H9 (cell line): Measurements from ENCODE around the gene SWAP70. TPM values are rescaled to one million over a fixed set of nuclear protein-coding genes. Genes with fewer than 3 reads are reported as not detected.

ENCODE experiments used
- DNase-seq: peaks from one replicate; pipeline ENCODE4 v3.0.0-alpha.2; 2017
- H2AFZ ChIP-seq: one replicate; pipeline ENCODE4 v1.6.1; 2013; ENCODE audit warnings: mild to moderate bottlenecking, low read length, control low read depth, moderate library complexity
- H2AK5ac ChIP-seq: 2 replicates; pipeline ENCODE4 v1.6.1; 2013; ENCODE audit warnings: low read length, control low read depth, mixed read lengths; ENCODE audit not compliant: insufficient read length
- H2BK120ac ChIP-seq: one replicate; pipeline ENCODE4 v1.6.1; 2013; ENCODE audit warnings: low read depth, mild to moderate bottlenecking, low read length, control low read depth, inconsistent platforms; ENCODE audit not compliant: poor library complexity, severe bottlenecking
- H2BK12ac ChIP-seq: 2 replicates; pipeline ENCODE4 v1.6.1; 2013; ENCODE audit warnings: low read length, control low read depth, mixed read lengths, low read depth; ENCODE audit not compliant: insufficient read length
- H2BK15ac ChIP-seq: 2 replicates; pipeline ENCODE4 v1.6.1; 2013; ENCODE audit warnings: low read depth, low read length, control low read depth
- H2BK20ac ChIP-seq: one replicate; pipeline ENCODE4 v1.6.1; 2013; ENCODE audit warnings: low read depth, mild to moderate bottlenecking, low read length, control low read depth, inconsistent platforms; ENCODE audit not compliant: poor library complexity, severe bottlenecking
- H2BK5ac ChIP-seq: 2 replicates; pipeline ENCODE4 v1.6.1; 2013; ENCODE audit warnings: low read length, control low read depth, mixed read lengths; ENCODE audit not compliant: insufficient read length
- H3K14ac ChIP-seq: 2 replicates; pipeline ENCODE4 v1.6.1; 2013; ENCODE audit warnings: low read length, control low read depth; ENCODE audit not compliant: insufficient read depth
- H3K18ac ChIP-seq: 2 replicates; pipeline ENCODE4 v1.6.1; 2013; ENCODE audit warnings: low read depth, mild to moderate bottlenecking, mixed read lengths, low read length, control low read depth; ENCODE audit not compliant: insufficient read length
- H3K23ac ChIP-seq: 2 replicates; pipeline ENCODE4 v1.6.1; 2013; ENCODE audit warnings: low read length, control low read depth, mixed read lengths, low read depth; ENCODE audit not compliant: insufficient read length
- H3K23me2 ChIP-seq: 2 replicates; pipeline ENCODE4 v1.6.1; 2013; ENCODE audit warnings: low read depth, mild to moderate bottlenecking, mixed read lengths, low read length, control low read depth; ENCODE audit not compliant: insufficient read length, poor library complexity, severe bottlenecking
- H3K27ac ChIP-seq: 2 replicates; pipeline ENCODE4 v1.5.1; 2013; ENCODE audit warnings: low read length, control low read depth, mixed read lengths, low read depth; ENCODE audit not compliant: insufficient read length
- H3K27me3 ChIP-seq: 2 replicates; pipeline ENCODE4 v1.6.1; 2013; ENCODE audit warnings: low read length, control low read depth, inconsistent platforms; ENCODE audit not compliant: insufficient read depth
- H3K4ac ChIP-seq: 2 replicates; pipeline ENCODE4 v1.6.1; 2013; ENCODE audit warnings: low read depth, mild to moderate bottlenecking, control low read depth, inconsistent platforms, low read length, moderate library complexity
- H3K4me1 ChIP-seq: 2 replicates; pipeline ENCODE4 v1.6.1; 2013; ENCODE audit warnings: low read length, control low read depth, inconsistent platforms; ENCODE audit not compliant: insufficient read depth
- H3K4me2 ChIP-seq: 2 replicates; pipeline ENCODE4 v1.6.1; 2013; ENCODE audit warnings: low read length, control low read depth, mixed read lengths; ENCODE audit not compliant: insufficient read length, insufficient read depth
- H3K56ac ChIP-seq: 2 replicates; pipeline ENCODE4 v1.6.1; 2013; ENCODE audit warnings: low read depth, mild to moderate bottlenecking, mixed read lengths, low read length, control low read depth; ENCODE audit not compliant: insufficient read length
- H3K79me1 ChIP-seq: 2 replicates; pipeline ENCODE4 v1.6.1; 2013; ENCODE audit warnings: low read depth, mild to moderate bottlenecking, moderate library complexity, low read length, control low read depth, inconsistent platforms; ENCODE audit not compliant: insufficient read depth, poor library complexity, severe bottlenecking
- H3K79me2 ChIP-seq: 2 replicates; pipeline ENCODE4 v1.6.1; 2013; ENCODE audit warnings: low read length, control low read depth, inconsistent platforms; ENCODE audit not compliant: insufficient read depth
- H3K9ac ChIP-seq: 2 replicates; pipeline ENCODE4 v1.6.1; 2013; ENCODE audit warnings: low read length, control low read depth, mixed read lengths; ENCODE audit not compliant: insufficient read length; ENCODE audit errors: extremely low read depth
- H3K9me3 ChIP-seq: one replicate; pipeline ENCODE4 v1.6.1; 2013; ENCODE audit warnings: low read depth, low read length, inconsistent platforms; ENCODE audit not compliant: control insufficient read depth
- H3T11ph ChIP-seq: one replicate; pipeline ENCODE4 v1.6.1; 2013; ENCODE audit warnings: mild to moderate bottlenecking, low read length, control low read depth, inconsistent platforms
- H4K20me1 ChIP-seq: one replicate; pipeline ENCODE4 v1.6.1; 2013; ENCODE audit not compliant: control insufficient read depth, insufficient read length, insufficient read depth
- H4K5ac ChIP-seq: 2 replicates; pipeline ENCODE4 v1.6.1; 2013; ENCODE audit warnings: low read depth, mild to moderate bottlenecking, mixed read lengths, low read length, control low read depth; ENCODE audit not compliant: insufficient read length
- H4K8ac ChIP-seq: replicated peaks from 2 replicates; pipeline ENCODE4 v1.6.1; 2013; ENCODE audit warnings: low read length, control low read depth, mixed read lengths, low read depth; ENCODE audit not compliant: insufficient read length
- H4K91ac ChIP-seq: 2 replicates; pipeline ENCODE4 v1.6.1; 2013; ENCODE audit warnings: low read depth, mild to moderate bottlenecking, moderate library complexity, mixed read lengths, low read length, control low read depth; ENCODE audit not compliant: insufficient read length
- H3K27ac Mint-ChIP-seq, 3 experiments: 2 replicates in 2 of 3; 3 replicates in 1 of 3; pipeline ENCODE4 v1.8.0; 2020 to 2021; ENCODE audit warnings: mixed read lengths in 3 of 3, mild to moderate bottlenecking in 1 of 3, moderate library complexity in 1 of 3
- H3K27me3 Mint-ChIP-seq: 2 replicates; pipeline ENCODE4 v1.8.0; 2021; ENCODE audit warnings: low read depth, mild to moderate bottlenecking, moderate library complexity, mixed read lengths
- H3K36me3 Mint-ChIP-seq, 3 experiments: 2 replicates in 2 of 3; 3 replicates in 1 of 3; pipeline ENCODE4 v1.8.0; 2020 to 2021; ENCODE audit warnings: low read depth in 3 of 3, mixed read lengths in 3 of 3; ENCODE audit not compliant: insufficient read depth in 1 of 3
- H3K4me1 Mint-ChIP-seq, 2 experiments: 2 replicates each; pipeline ENCODE4 v1.8.0; 2020; ENCODE audit warnings: mixed read lengths in 2 of 2
- H3K4me3 Mint-ChIP-seq, 2 experiments: 2 replicates in 1 of 2; 3 replicates in 1 of 2; pipeline ENCODE4 v1.8.0; 2020 to 2021; ENCODE audit warnings: mild to moderate bottlenecking in 2 of 2, mixed read lengths in 2 of 2, moderate library complexity in 1 of 2
- H3K9me3 Mint-ChIP-seq, 2 experiments: 2 replicates in 1 of 2; 3 replicates in 1 of 2; pipeline ENCODE4 v1.8.0; 2020; ENCODE audit warnings: mild to moderate bottlenecking in 2 of 2, mixed read lengths in 2 of 2, moderate library complexity in 1 of 2
- WGBS: extraction: QIAGEN DNeasy Blood & Tissue Kit; methylation state at CpG from one replicate; pipeline ENCODE4 v1.1.7; 2013; ENCODE audit warnings: missing lambda C conversion rate, low lambda C conversion rate, mixed read lengths; ENCODE audit not compliant: insufficient read length; ENCODE audit errors: extremely low coverage; 5-methylcytosine and 5-hydroxymethylcytosine counted together
- total RNA-seq: library from RNA; stranded (reverse); gene quantifications from 2 replicates; pipeline ENCODE4 v1.2.1, GENCODE V29; 2021
- TF ChIP-seq, protein P1 (sequence below): fragments of 200-600 bp; sonication (generic); conservative IDR thresholded peaks from 3 replicates; pipeline ENCODE4 v1.8.0; 2021; ENCODE audit warnings: antibody characterized with exemption, mild to moderate bottlenecking

SWAP70 gene
- total RNA-seq, 1 experiment from 2014 or later, result 34.4 TPM

DNA sequence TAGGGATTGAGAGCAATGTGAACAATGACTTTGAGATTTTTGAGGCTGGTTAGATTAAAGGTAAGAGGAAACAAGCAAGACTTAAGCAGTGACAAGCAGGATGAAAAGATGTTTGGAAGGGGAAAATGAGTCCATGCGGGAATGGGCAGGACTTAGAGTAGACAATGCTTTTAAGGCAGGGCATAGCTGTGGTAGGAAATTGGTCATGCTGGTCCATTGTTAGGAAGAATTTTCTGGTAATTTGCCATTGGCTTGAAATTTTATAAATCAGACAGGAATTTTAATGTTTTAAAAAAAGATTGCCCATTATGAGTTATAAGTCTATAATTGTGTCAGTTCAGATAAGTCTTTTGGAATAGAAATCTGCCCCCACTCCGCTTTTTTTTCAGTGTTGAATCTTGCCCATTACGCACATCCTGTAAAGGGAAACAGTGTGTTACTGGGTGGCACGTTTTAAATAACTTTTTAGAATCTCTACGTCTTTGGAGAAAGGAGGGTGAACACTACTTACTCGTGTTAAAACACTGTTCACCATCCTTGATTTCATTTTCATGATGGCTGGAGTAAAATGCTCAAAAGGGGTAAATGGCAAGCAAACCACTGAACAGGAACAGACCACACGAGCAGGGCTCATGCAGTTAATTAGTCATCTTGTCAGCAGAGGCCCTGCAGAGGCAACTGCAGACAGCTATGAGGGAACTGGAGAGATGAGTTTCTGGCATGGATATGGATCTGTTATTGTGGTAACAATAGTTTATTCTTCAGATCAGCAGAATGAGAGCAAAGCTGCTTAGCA, 25.0 kb downstream of the SWAP70 start:
- H3K23me2 ChIP-seq, result no peaks in the 10 kb centered on the region
- no peak overlapping the region for H3K4me2 ChIP-seq
- no peaks in the 10 kb centered on the region; the same call in 1 of the 2 replicates for H3K27me3 Mint-ChIP-seq
- no peak overlapping the region for H3K14ac ChIP-seq
- no peaks in the 10 kb centered on the region for H4K20me1 ChIP-seq
- H3K9me3 ChIP-seq, result no peaks in the 10 kb centered on the region
- H2BK5ac ChIP-seq, result no peak overlapping the region
- TF ChIP-seq, protein P1, sequence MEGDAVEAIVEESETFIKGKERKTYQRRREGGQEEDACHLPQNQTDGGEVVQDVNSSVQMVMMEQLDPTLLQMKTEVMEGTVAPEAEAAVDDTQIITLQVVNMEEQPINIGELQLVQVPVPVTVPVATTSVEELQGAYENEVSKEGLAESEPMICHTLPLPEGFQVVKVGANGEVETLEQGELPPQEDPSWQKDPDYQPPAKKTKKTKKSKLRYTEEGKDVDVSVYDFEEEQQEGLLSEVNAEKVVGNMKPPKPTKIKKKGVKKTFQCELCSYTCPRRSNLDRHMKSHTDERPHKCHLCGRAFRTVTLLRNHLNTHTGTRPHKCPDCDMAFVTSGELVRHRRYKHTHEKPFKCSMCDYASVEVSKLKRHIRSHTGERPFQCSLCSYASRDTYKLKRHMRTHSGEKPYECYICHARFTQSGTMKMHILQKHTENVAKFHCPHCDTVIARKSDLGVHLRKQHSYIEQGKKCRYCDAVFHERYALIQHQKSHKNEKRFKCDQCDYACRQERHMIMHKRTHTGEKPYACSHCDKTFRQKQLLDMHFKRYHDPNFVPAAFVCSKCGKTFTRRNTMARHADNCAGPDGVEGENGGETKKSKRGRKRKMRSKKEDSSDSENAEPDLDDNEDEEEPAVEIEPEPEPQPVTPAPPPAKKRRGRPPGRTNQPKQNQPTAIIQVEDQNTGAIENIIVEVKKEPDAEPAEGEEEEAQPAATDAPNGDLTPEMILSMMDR, result no peak
- H2AK5ac ChIP-seq, result no peak overlapping the region
- DNase-seq, result no peak
- no peak overlapping the region for H3T11ph ChIP-seq
- H3K27ac ChIP-seq, result peak overlapping the region; percentile 8
- no peak overlapping the region for H3K4me3 Mint-ChIP-seq
- H2AFZ ChIP-seq, result no peak overlapping the region
- H3K79me2 ChIP-seq, result peaks cover 5% of the 10 kb centered on the region; the same call in 1 of the 2 replicates
- H3K4me1 ChIP-seq, result peaks cover 7% of the 10 kb centered on the region; the same call in 1 of the 2 replicates
- H3K79me1 ChIP-seq, result no peaks in the 10 kb centered on the region
- no peak overlapping the region for H2BK20ac ChIP-seq
- H4K5ac ChIP-seq, result no peak overlapping the region
- H4K91ac ChIP-seq, result no peak overlapping the region
- H3K23ac ChIP-seq, result no peak overlapping the region
- H3K27ac Mint-ChIP-seq, result no peak overlapping the region
- H3K9ac ChIP-seq, result no peak overlapping the region
- no peak overlapping the region for H3K18ac ChIP-seq
- peaks cover 0 to 3% (median 1%) of the 10 kb centered on the region in 3 experiments; a peak in 4 of 7 replicates for H3K36me3 Mint-ChIP-seq
- H2BK12ac ChIP-seq, result no peak overlapping the region
- no peaks in the 10 kb centered on the region for H3K9me3 Mint-ChIP-seq
- peaks cover 14 to 22% of the 10 kb centered on the region in 2 experiments for H3K4me1 Mint-ChIP-seq
- H3K56ac ChIP-seq, result no peak overlapping the region
- no peak overlapping the region for H4K8ac ChIP-seq
- WGBS, result no CpG with 5 or more reads among the region's 7 CpGs
- no peak overlapping the region for H3K4ac ChIP-seq
- H3K27me3 ChIP-seq, result no peaks in the 10 kb centered on the region
- no peak overlapping the region for H2BK15ac ChIP-seq
- H2BK120ac ChIP-seq, result no peak overlapping the region
